GM19438 (cell line): Measurements from ENCODE around the gene BCAS3.

Source experiments
- ATAC-seq: cut with Tn5 transposase; IDR thresholded peaks from one replicate; pipeline ENCODE4 v1.9.1; 2021; ENCODE audit warnings: low read depth; ENCODE audit not compliant: unreplicated experiment

BCAS3 gene

GRCh38 chr17:61097781-61098180 is 420.1 kb downstream of the BCAS3 start:
- ATAC-seq = no peak

- no peak for ATAC-seq
Measured at GRCh38 chr17:61106354-61106753, 428.7 kb downstream of the BCAS3 start.

- ATAC-seq = no peak
Measured at GRCh38 chr17:61116577-61116976, 438.9 kb downstream of the BCAS3 start.

- ATAC-seq = no peak
Measured at GRCh38 chr17:61117983-61118382, 440.3 kb downstream of the BCAS3 start.

GRCh38 chr17:61118871-61119270 is 441.2 kb downstream of the BCAS3 start:
- ATAC-seq = no peak

- ATAC-seq = no peak
Measured at GRCh38 chr17:61122326-61122913, 444.8 kb downstream of the BCAS3 start.

- ATAC-seq = no peak
Measured at GRCh38 chr17:61124562-61124961, 446.9 kb downstream of the BCAS3 start.

GRCh38 chr17:61126473-61127249 is 449.0 kb downstream of the BCAS3 start:
- ATAC-seq = no peak

GRCh38 chr17:61127960-61128359 is 450.3 kb downstream of the BCAS3 start:
- ATAC-seq = no peak

- no peak for ATAC-seq
Measured at GRCh38 chr17:61128661-61129115, 451.0 kb downstream of the BCAS3 start.

- ATAC-seq = no peak
Measured at GRCh38 chr17:61129267-61130254, 451.9 kb downstream of the BCAS3 start.

GRCh38 chr17:61130330-61130729 is 452.7 kb downstream of the BCAS3 start:
- ATAC-seq = no peak

- ATAC-seq = no peak
Measured at GRCh38 chr17:61131585-61131984, 453.9 kb downstream of the BCAS3 start.

- ATAC-seq = no peak
Measured at GRCh38 chr17:61132524-61132923, 454.9 kb downstream of the BCAS3 start.

- no peak for ATAC-seq
Measured at GRCh38 chr17:61133853-61134252, 456.2 kb downstream of the BCAS3 start.

GRCh38 chr17:61134551-61135235 is 457.0 kb downstream of the BCAS3 start:
- no peak for ATAC-seq

- ATAC-seq = no peak
Measured at GRCh38 chr17:61135782-61136181, 458.1 kb downstream of the BCAS3 start.

- no peak for ATAC-seq
Measured at GRCh38 chr17:61136296-61136695, 458.6 kb downstream of the BCAS3 start.

- ATAC-seq = peak; percentile 99
Measured at GRCh38 chr17:61139219-61139618, 461.6 kb downstream of the BCAS3 start.

GRCh38 chr17:61140081-61140786 is 462.6 kb downstream of the BCAS3 start:
- ATAC-seq = no peak
